ENCODE data around the gene KRTAP4-12. TPM values are rescaled to one million over a fixed set of nuclear protein-coding genes. Genes with fewer than 3 reads are reported as not detected.
"Not testable (repeated sequence)": the region's sequence is repeated elsewhere in the genome, so short reads cannot be mapped to it uniquely, and the experiment has no call there.

Gene KRTAP4-12
- total and polyA plus RNA-seq, 2 donors: not detected

DNA sequence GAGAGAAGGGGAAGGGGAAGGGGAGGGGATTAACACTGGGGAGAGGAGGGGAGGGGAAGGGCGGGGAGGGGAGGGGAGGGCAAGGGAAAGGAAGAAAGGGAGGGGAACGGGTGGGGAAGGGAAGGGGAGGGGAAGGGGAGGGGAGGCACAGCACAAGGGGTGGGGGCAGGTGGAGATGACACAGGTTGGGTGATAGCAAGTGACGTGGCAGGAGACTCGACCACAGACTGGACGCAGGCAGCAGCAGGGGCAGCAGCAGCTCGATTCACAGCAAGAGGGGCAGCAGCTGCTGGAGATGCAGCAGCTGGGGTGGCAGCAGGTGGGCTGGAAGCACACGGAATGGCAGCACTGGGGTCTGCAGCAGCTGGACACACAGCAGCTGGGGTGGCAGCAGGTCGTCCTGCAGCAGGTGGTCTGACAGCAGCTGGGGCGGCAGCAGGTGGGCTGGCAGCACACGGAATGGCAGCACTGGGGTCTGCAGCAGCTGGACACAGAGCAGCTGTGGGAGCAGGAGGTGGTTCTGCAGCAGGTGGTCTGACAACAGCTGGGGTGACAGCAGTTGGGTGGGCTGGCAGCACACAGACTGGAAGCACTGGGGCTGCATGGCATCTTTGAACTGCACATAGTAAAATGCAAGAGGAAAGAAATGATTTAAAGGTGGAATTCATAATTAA lies 22.3 kb downstream of the KRTAP4-12 start, which contains the start of gene KRTAP4-16:
Gene KRTAP4-16 (minus strand): TSS at position 624 of the 674 bp plus-strand sequence. CDS start 0 bp downstream, at position 624.
- Histone ChIP-seq H3K36me3 (ENCODE audit: control insufficient read depth in 2 of 2, insufficient read depth in 2 of 2, low read length in 1 of 2) (no peaks in the 10 kb centered on the region), H3K4me3 (ENCODE audit: low read length in 2 of 2) (no peak within 1 kb of the TSS), H3K27me3 (ENCODE audit: control insufficient read depth in 2 of 2, insufficient read depth in 1 of 2, low read length in 1 of 2) (no peaks in the 10 kb centered on the region), H3K4me1 (ENCODE audit: control insufficient read depth in 2 of 2, insufficient read depth in 2 of 2, low read length in 2 of 2) (no peaks in the 10 kb centered on the region), H3K9me3 (ENCODE audit: control insufficient read depth in 2 of 2, insufficient read depth in 1 of 2, low read length in 1 of 2) (no peaks in the 10 kb centered on the region), H3K27ac (ENCODE audit: low read depth in 1 of 2, low read length in 1 of 2) (no peak within 1 kb of the TSS)
- 74% methylated on average over 10 of the region's 10 CpGs for WGBS
- no peak for DNase-seq (ENCODE audit: low read depth in 6 of 9, low spot score in 9 of 9)

DNA sequence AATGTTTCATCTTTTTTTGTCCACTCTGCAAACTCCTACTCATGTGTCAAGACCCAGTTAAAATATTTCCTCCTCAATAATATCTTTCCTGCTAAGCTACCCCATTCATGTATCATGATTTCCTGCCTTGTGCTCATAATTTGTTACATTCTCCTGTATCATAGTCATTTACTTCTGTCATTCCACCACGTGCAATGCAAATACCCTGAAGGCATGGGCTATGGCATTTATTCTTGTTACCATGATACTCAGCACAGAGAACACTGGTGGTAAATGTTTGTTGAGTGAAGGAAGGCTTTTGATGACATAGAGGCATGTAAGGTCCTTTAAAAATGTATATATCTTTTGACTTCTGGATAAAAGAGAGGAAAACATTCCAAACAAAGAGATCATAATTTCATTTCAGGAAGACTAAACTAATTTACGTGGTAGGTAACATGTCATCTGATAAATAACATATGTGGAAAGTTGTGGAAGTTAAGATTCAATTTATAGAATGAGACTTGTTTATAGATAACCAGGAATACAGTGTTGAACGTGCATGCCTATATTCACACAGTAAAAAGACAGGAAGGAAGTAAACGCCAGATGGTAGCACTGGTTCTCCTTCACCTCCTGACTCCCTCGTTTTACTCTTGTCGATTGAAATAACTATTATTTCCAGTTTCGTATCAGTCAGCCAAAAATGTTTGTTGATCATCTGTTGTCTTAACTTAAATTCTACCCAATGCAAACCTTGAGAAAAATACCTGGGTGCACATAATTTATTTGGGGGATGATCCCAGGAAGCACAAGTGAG lies 24.1 kb downstream of the KRTAP4-12 start:
- WGBS: 24% methylated on average over 7 of the region's 7 CpGs
- DNase-seq (ENCODE audit: low read depth in 6 of 9, low spot score in 9 of 9); H3K27me3 ChIP-seq (ENCODE audit: control insufficient read depth in 2 of 2, insufficient read depth in 1 of 2, low read length in 1 of 2); H3K9me3 ChIP-seq (ENCODE audit: control insufficient read depth in 2 of 2, insufficient read depth in 1 of 2, low read length in 1 of 2); H3K27ac ChIP-seq (ENCODE audit: low read depth in 1 of 2, low read length in 1 of 2); H3K4me3 ChIP-seq (ENCODE audit: low read length in 2 of 2); H3K36me3 ChIP-seq (ENCODE audit: control insufficient read depth in 2 of 2, insufficient read depth in 2 of 2, low read length in 1 of 2); H3K4me1 ChIP-seq (ENCODE audit: control insufficient read depth in 2 of 2, insufficient read depth in 2 of 2, low read length in 2 of 2): not testable (repeated sequence)

DNA sequence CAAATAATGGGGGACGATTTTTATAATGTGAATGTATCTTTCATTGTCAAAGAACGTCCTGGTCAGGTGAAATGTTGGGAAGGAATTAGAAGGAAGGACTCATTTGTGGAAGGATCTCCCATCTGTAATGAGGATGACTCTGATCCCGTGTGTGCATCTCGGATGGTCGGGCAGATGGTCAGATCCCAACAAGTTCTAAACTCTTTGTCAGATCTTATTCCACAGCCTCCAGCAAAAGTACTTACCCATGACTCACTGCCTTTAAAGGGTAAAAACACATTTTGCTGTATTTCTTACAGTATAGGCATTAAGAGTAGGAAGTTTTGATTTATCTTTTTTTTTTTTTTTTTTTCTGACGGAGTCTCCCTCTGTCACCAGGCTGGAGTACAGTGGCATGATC lies 25.5 kb downstream of the KRTAP4-12 start:
- no peak for DNase-seq (ENCODE audit: low read depth in 6 of 9, low spot score in 9 of 9)
- Histone ChIP-seq H3K4me3 (ENCODE audit: low read length in 2 of 2) (no peak overlapping the region), H3K36me3 (ENCODE audit: control insufficient read depth in 2 of 2, insufficient read depth in 2 of 2, low read length in 1 of 2) (no peaks in the 10 kb centered on the region), H3K9me3 (ENCODE audit: control insufficient read depth in 2 of 2, insufficient read depth in 1 of 2, low read length in 1 of 2) (no peaks in the 10 kb centered on the region), H3K27me3 (ENCODE audit: control insufficient read depth in 2 of 2, insufficient read depth in 1 of 2, low read length in 1 of 2) (no peaks in the 10 kb centered on the region), H3K4me1 (ENCODE audit: control insufficient read depth in 2 of 2, insufficient read depth in 2 of 2, low read length in 2 of 2) (no peaks in the 10 kb centered on the region), H3K27ac (ENCODE audit: low read depth in 1 of 2, low read length in 1 of 2) (no peak overlapping the region)
- WGBS: 95% methylated on average over 6 of the region's 6 CpGs

DNA sequence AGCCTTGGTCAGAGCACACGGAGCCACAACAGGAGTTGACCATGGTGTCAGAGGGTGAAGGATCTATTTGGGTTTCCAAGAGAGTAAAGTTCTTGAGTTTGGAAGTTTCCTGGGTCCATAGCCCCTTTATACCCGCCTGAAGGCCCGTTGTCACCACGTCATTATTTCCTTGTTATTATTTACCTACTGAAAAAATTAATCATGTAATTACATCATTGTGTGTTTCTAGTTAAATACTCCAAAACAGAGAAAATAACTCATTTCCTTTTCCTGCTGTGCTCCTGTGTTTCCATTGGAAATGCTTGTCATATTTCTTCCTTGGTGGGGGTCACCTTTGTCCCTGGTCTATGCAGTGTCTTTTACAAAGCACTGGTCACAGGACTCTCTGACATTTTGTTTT lies 25.9 kb downstream of the KRTAP4-12 start, which contains the start of gene KRTAP4-8:
Gene KRTAP4-8 (minus strand): TSS at position 101 of the 400 bp plus-strand sequence. CDS start 58 bp downstream, at position 43.
- no peak within 1 kb of the TSS for H3K4me3 ChIP-seq (ENCODE audit: low read length in 2 of 2)
- H3K27me3 ChIP-seq (ENCODE audit: control insufficient read depth in 2 of 2, insufficient read depth in 1 of 2, low read length in 1 of 2): no peaks in the 10 kb centered on the region
- H3K36me3 ChIP-seq (ENCODE audit: control insufficient read depth in 2 of 2, insufficient read depth in 2 of 2, low read length in 1 of 2): no peaks in the 10 kb centered on the region
- no peaks in the 10 kb centered on the region for H3K9me3 ChIP-seq (ENCODE audit: control insufficient read depth in 2 of 2, insufficient read depth in 1 of 2, low read length in 1 of 2)
- H3K4me1 ChIP-seq (ENCODE audit: control insufficient read depth in 2 of 2, insufficient read depth in 2 of 2, low read length in 2 of 2): no peaks in the 10 kb centered on the region
- WGBS: 92% methylated on average over 4 of the region's 4 CpGs
- H3K27ac ChIP-seq (ENCODE audit: low read depth in 1 of 2, low read length in 1 of 2): no peak within 1 kb of the TSS
- DNase-seq (ENCODE audit: low read depth in 6 of 9, low spot score in 9 of 9): no peak

DNA sequence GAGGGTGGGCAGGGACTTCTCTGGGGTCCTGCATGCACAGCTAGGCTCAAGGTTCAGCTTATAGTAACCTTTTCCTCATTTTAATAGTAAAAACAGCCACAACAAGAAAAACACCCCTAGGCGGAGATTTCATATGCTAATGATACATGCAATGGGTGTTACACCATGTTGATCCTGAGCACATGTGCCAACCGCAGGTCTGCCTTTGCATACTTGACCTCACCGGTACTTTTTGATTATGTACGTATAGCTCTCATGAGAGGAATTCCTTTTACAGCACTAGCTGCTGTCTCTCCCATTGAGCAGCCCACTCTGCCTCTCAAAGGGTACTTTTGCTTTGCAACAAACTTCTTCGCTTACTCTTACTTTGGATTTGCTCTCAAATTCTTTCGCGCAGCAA lies 27.9 kb downstream of the KRTAP4-12 start:
- Histone ChIP-seq H3K36me3 (ENCODE audit: control insufficient read depth in 2 of 2, insufficient read depth in 2 of 2, low read length in 1 of 2) (no peaks in the 10 kb centered on the region), H3K27me3 (ENCODE audit: control insufficient read depth in 2 of 2, insufficient read depth in 1 of 2, low read length in 1 of 2) (no peaks in the 10 kb centered on the region), H3K27ac (ENCODE audit: low read depth in 1 of 2, low read length in 1 of 2) (no peak overlapping the region), H3K4me3 (ENCODE audit: low read length in 2 of 2) (no peak overlapping the region), H3K4me1 (ENCODE audit: control insufficient read depth in 2 of 2, insufficient read depth in 2 of 2, low read length in 2 of 2) (no peaks in the 10 kb centered on the region), H3K9me3 (ENCODE audit: control insufficient read depth in 2 of 2, insufficient read depth in 1 of 2, low read length in 1 of 2) (no peaks in the 10 kb centered on the region)
- no peak for DNase-seq (ENCODE audit: low read depth in 6 of 9, low spot score in 9 of 9)
- WGBS: 99% methylated on average over 7 of the region's 7 CpGs

DNA sequence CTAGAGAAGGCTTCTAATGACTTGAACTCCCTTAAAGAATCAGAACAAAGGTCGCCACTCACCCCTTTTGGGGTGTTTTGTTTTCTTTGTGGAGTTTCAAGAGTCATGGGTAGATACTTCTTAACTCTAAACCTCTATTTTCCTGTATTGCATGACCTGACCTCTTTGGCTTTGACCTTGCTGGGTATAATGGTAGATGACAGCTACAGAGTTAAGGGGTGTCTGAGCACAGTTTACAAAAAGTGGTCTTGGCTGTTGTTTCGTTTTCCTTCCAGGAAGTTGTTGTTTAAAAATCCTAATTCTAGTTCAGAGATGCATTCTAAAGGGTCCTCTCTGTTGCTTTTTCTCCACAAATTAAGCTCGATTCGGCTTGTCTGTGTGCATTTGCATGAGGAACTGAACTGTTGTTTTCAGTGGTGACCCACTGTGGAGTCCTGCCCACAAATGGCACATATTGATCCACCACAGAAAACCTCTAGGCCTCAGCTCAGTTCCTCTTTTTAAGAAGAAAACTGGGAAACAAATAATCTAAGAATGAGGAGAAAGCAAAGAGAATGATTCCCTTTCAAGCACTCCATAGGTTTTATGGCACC lies 35.1 kb downstream of the KRTAP4-12 start:
- WGBS: 68% methylated on average over 4 of the region's 4 CpGs
- H3K4me3 ChIP-seq (ENCODE audit: low read length in 2 of 2): not testable (repeated sequence)

DNA sequence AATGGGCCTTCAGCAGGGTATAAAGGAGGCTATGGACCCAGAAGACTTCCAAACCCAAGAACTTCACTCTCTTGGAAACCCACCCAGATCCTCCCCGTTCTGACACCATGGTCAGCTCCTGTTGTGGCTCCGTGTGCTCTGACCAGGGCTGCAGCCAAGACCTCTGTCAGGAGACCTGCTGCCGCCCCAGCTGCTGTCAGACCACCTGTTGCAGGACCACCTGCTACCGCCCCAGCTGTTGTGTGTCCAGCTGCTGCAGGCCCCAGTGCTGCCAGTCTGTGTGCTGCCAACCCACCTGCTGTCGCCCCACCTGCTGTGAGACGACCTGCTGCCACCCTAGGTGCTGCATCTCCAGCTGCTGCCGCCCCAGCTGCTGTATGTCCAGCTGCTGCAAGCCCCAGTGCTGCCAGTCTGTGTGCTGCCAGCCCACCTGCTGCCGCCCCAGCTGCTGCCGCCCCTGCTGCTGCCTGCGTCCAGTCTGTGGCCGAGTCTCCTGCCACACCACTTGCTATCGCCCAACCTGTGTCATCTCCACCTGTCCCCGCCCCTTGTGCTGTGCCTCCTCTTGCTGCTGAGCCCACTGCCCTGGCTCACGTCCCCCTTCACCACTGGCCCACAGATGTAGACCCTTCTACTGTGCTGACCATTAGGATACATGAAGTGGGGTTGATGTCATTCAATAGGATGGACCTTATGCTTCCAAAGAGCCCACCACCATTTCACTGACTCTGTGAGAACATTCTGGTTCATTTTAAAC lies 39.7 kb downstream of the KRTAP4-12 start, which contains the start of gene KRTAP4-7:
Gene KRTAP4-7 (plus strand): TSS at position 51 of the 757 bp plus-strand sequence. CDS start 57 bp downstream, at position 108.
- H3K9me3 ChIP-seq (ENCODE audit: control insufficient read depth in 2 of 2, insufficient read depth in 1 of 2, low read length in 1 of 2); H3K4me1 ChIP-seq (ENCODE audit: control insufficient read depth in 2 of 2, insufficient read depth in 2 of 2, low read length in 2 of 2); H3K27ac ChIP-seq (ENCODE audit: low read depth in 1 of 2, low read length in 1 of 2); DNase-seq (ENCODE audit: low read depth in 6 of 9, low spot score in 9 of 9); H3K36me3 ChIP-seq (ENCODE audit: control insufficient read depth in 2 of 2, insufficient read depth in 2 of 2, low read length in 1 of 2); H3K4me3 ChIP-seq (ENCODE audit: low read length in 2 of 2); H3K27me3 ChIP-seq (ENCODE audit: control insufficient read depth in 2 of 2, insufficient read depth in 1 of 2, low read length in 1 of 2): not testable (repeated sequence)
- WGBS: 94% methylated on average over 14 of the region's 14 CpGs

More for the DNA sequence above, 35.1 kb downstream of the KRTAP4-12 start:
- DNase-seq (ENCODE audit: low read depth in 6 of 9, low spot score in 9 of 9); H3K4me1 ChIP-seq (ENCODE audit: control insufficient read depth in 2 of 2, insufficient read depth in 2 of 2, low read length in 2 of 2); H3K27ac ChIP-seq (ENCODE audit: low read depth in 1 of 2, low read length in 1 of 2); H3K36me3 ChIP-seq (ENCODE audit: control insufficient read depth in 2 of 2, insufficient read depth in 2 of 2, low read length in 1 of 2); H3K9me3 ChIP-seq (ENCODE audit: control insufficient read depth in 2 of 2, insufficient read depth in 1 of 2, low read length in 1 of 2); H3K27me3 ChIP-seq (ENCODE audit: control insufficient read depth in 2 of 2, insufficient read depth in 1 of 2, low read length in 1 of 2): not testable (repeated sequence)

DNA sequence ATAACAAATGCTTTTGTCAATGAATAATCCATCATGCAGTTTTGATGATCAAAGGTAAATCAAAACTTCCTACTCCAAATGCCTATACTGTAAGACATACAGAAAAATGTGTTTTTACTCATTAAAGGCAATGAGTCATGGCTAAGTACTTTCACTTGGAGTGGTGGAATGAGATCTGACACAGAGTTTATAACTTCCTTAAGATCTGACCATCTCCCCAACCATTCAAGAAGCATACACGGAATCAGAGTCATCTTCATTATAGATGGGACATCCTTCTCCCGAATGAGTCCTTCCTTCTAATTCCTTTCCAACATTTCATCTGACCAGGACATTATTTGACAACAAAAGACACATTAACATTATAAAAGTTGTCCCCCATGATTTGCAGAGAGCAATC lies 40.6 kb downstream of the KRTAP4-12 start:
- not testable (repeated sequence) for H3K27ac ChIP-seq (ENCODE audit: low read depth in 1 of 2, low read length in 1 of 2); H3K9me3 ChIP-seq (ENCODE audit: control insufficient read depth in 2 of 2, insufficient read depth in 1 of 2, low read length in 1 of 2); H3K36me3 ChIP-seq (ENCODE audit: control insufficient read depth in 2 of 2, insufficient read depth in 2 of 2, low read length in 1 of 2); H3K4me3 ChIP-seq (ENCODE audit: low read length in 2 of 2); DNase-seq (ENCODE audit: low read depth in 6 of 9, low spot score in 9 of 9); H3K27me3 ChIP-seq (ENCODE audit: control insufficient read depth in 2 of 2, insufficient read depth in 1 of 2, low read length in 1 of 2); H3K4me1 ChIP-seq (ENCODE audit: control insufficient read depth in 2 of 2, insufficient read depth in 2 of 2, low read length in 2 of 2)
- 95% methylated on average over 2 of the region's 2 CpGs for WGBS

All from thymus (tissue), 11 donors.